ENCODE results near the gene PKP4.
"Not testable (repeated sequence)": the region's sequence is repeated elsewhere in the genome, so short reads cannot be mapped to it uniquely, and the experiment has no call there.

PKP4 gene, protein sequence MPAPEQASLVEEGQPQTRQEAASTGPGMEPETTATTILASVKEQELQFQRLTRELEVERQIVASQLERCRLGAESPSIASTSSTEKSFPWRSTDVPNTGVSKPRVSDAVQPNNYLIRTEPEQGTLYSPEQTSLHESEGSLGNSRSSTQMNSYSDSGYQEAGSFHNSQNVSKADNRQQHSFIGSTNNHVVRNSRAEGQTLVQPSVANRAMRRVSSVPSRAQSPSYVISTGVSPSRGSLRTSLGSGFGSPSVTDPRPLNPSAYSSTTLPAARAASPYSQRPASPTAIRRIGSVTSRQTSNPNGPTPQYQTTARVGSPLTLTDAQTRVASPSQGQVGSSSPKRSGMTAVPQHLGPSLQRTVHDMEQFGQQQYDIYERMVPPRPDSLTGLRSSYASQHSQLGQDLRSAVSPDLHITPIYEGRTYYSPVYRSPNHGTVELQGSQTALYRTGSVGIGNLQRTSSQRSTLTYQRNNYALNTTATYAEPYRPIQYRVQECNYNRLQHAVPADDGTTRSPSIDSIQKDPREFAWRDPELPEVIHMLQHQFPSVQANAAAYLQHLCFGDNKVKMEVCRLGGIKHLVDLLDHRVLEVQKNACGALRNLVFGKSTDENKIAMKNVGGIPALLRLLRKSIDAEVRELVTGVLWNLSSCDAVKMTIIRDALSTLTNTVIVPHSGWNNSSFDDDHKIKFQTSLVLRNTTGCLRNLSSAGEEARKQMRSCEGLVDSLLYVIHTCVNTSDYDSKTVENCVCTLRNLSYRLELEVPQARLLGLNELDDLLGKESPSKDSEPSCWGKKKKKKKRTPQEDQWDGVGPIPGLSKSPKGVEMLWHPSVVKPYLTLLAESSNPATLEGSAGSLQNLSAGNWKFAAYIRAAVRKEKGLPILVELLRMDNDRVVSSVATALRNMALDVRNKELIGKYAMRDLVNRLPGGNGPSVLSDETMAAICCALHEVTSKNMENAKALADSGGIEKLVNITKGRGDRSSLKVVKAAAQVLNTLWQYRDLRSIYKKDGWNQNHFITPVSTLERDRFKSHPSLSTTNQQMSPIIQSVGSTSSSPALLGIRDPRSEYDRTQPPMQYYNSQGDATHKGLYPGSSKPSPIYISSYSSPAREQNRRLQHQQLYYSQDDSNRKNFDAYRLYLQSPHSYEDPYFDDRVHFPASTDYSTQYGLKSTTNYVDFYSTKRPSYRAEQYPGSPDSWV
- long read RNA-seq, donor 1, full-length matches to known transcripts, result 5 of 10 reads
- long read RNA-seq, donor 1, partial matches to known transcripts, result 5 of 10 reads
- long read RNA-seq, donor 1, other reads (novel, unspliced or antisense), result 0 of 10 reads
- long read RNA-seq, donor 2, partial matches to known transcripts, result 5 of 7 reads
- long read RNA-seq, donor 2, other reads (novel, unspliced or antisense), result 0 of 7 reads
- long read RNA-seq, donor 3, partial matches to known transcripts, result 0 of 3 reads
- long read RNA-seq, donor 3, other reads (novel, unspliced or antisense), result 0 of 3 reads
- long read RNA-seq, donor 4, full-length matches to known transcripts, result 19 of 29 reads
- long read RNA-seq, donor 4, partial matches to known transcripts, result 10 of 29 reads
- long read RNA-seq, donor 4, other reads (novel, unspliced or antisense), result 0 of 29 reads
- long read RNA-seq, donor 5, full-length matches to known transcripts, result 5 of 172 reads
- long read RNA-seq, donor 5, partial matches to known transcripts, result 167 of 172 reads
- long read RNA-seq, donor 5, other reads (novel, unspliced or antisense), result 0 of 172 reads
- long read RNA-seq, donor 6, full-length matches to known transcripts, result 7 of 12 reads
- long read RNA-seq, donor 6, partial matches to known transcripts, result 5 of 12 reads
- long read RNA-seq, donor 6, other reads (novel, unspliced or antisense), result 0 of 12 reads
- long read RNA-seq, donor 7, transcript PKP4-212 (3 exons, 452 nt), result major isoform, 7 of 55 reads
- long read RNA-seq, donor 7, partial matches to known transcripts, result 44 of 55 reads
- long read RNA-seq, donor 7, other reads (novel, unspliced or antisense), result 0 of 55 reads
- long read RNA-seq, donor 8, transcript PKP4-212 (3 exons, 452 nt), result major isoform, 5 of 13 reads
- long read RNA-seq, donor 8, partial matches to known transcripts, result 5 of 13 reads
- long read RNA-seq, donor 8, other reads (novel, unspliced or antisense), result 0 of 13 reads

DNA sequence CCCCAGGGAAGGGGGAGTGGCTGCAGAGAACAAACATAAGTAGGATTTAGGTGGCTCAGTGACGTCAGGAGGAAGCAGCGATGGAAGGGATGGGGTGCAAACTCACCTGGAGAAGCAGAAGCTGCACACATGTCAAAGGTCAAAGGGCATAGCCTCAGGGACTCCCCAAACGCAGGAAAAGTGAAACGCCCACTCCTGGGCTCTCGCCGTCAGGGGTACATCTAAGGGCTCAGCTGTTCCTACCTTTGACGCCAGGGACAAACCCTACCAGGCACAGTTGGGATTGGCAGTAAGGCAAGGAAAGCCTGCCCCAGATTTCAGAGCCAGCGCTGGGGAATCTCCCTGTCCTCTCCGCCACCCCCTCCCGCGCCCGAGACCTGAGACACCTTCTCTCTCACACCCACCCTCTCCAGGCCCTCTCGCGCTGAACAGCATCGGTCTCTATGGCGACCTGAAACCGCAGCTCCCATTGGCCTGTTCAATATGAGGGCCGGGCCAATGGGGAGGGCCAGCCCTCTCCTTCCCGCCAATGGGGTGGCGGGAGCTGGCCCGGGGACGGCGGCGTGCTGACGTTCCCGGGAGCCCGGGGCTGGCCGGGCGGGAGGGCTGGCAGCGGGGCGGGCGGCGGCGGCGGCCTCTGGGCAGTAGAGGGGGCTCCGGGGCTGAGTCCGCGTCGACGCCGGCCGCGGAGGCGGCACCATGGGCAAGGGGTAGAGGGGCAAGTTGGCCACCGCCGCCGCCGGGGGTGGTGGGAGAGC is at the start of gene PKP4, which contains the start of gene CCDC148:
Gene PKP4, plus strand, starts transcription at position 644 of the 758 bp plus-strand sequence. CDS start 76,233 bp downstream, outside the sequence.
Gene CCDC148, minus strand, starts transcription at position 445 of the 758 bp plus-strand sequence. Its CDS starts 314 bp downstream, at position 131.
- peak; percentile 82 for DNase-seq

DNA sequence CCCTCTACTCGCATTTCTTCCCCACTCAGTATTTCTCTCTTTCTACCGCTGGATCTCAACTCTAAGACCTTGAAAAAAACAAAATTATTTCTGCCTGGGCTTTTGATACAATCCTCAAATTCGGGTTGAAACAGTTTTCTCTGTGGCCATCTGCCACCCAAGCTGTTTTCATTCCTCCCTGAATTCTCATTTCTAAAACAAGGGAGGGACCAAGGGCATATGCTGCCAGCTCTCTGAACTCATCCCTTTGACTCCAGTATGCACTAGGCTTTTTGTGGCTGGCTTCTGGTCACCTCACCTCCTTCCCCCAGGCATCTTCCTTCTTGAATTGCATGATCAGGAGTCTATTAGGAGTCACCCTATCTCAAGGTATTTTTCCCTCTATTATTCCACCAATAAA is 49.7 kb upstream of the PKP4 start:
- DNase-seq, result no peak

DNA sequence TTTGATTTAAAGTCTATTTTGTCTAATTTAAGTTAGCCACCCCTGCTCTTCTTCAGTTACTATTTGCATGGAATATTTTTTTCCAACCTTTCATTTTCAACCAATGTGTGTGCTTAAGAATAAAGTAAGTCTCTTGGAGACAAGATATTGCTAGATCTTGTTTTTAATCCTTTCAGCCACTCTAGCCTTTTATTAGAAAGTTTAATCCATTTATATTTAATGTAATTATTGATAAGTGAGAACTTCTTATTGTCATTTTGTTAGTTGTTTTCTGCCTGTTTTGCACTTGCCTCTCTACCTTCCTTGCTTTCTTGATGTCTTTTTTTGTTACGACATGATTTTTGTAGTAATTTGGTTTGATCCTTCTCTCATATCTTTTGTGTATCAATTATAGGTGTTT is 46.6 kb upstream of the PKP4 start:
- DNase-seq, result no peak

DNA sequence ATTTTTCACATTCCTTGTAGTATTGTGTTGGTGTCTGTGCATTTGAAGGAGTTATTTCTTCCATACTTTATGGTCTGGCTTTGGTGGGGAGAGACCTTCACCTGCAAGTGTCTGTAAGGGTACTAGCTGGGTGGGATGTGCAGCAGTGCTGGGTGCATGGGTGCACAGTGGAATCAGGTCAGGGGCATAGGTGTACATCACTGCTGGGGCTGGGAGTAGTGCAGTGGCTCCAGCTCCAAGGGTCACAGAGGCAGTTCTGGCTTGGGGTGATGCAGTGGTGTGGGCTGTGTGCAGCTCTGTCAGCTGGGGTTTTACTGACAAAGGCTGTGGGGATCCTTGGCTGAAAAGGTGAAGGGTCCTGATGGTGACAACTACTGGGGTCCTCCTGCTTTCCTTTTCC is 45.0 kb upstream of the PKP4 start:
- no peak for DNase-seq

DNA sequence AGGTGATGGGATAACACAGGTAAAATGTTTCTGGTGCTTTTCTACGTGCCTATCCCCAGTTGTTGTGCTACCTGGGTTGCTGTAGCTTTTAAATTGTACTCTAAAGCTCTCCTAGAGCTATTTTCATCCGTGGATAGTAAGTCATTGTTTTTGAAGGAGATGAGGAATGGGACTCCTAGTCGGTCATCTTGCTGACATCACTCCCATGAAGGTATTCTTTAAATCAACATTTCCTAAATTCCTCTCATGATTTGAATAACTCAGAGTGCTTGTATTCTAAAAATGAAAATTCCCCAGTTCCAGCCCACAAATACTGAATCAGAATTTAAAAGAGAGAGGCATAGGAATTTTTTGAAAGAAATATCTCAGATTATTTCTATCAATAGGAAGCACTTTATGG is 44.5 kb upstream of the PKP4 start:
- DNase-seq, result no peak

DNA sequence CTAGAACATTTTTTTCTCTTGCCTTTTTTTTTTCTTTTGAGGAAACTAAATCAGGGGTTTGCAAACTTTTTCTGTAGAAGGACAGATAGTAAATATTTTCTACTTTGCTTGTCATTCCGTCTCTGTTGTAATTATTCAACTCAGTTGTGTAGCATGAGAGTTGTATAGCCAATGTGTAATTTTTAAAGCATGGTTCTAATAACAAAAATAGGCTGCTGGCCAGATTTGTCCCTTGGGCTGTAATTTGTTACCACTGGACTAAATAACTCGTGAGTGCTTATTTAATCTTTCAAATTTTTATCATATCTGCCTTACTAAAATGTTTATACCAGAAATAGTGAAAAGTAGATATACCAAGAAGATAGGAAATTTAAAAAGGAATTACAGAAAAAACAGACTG is 43.2 kb upstream of the PKP4 start:
- no peak for DNase-seq

DNA sequence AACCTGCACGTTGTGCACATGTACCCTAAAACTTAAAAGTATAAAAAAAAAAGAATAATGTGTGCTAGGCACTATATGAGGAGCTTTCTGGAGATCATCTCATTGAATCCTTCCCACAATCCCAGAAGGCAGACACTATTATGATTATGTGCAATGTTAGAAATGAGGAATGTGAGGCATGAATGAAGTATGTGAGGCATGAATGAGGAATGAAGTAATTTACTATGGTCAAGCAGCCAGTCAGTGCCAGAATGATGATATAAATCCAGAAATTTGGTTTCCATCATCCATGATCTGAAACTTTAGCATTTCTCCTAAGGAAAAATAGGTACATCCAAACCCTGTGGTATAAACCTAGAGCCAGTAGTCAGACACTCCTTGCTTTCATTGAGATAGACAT is 42.2 kb upstream of the PKP4 start:
- DNase-seq, result no peak

DNA sequence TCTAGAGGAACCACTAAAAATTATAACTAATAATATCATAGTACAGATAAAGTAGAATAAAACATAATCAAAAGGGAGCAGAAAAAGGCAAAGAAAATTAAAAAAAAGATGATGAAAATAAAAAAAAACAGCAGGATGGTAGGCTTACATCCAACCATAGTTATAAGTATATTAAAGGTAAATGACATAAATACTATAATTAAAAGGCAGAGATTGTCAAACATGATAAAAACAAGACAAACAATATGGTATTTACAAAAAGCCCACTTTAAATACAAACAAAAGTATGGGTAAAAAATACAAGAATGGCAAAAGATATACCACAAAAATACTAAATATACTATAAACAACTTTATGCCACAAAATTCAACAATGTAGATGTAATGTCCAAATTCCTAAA is 24.6 kb upstream of the PKP4 start:
- DNase-seq, result no peak

DNA sequence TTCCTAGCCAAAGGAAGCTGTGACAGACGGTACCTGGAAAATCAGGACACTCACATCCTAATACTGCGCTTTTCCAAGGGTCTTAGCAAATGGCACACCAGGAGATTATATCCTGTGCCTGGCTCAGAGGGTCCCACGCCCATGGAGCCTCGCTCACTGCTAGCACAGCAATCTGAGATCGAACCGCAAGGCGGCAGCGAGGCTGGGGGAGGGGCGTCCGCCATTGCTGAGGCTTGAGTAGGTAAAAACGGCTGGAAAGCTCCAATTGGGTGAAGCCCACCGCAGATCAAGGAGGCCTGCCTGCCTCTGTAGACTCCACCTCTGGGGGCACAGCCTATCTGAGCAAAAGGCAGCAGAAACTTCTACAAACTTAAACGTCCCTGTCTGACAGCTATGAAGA is 23.0 kb upstream of the PKP4 start:
- DNase-seq, result not testable (repeated sequence)

DNA sequence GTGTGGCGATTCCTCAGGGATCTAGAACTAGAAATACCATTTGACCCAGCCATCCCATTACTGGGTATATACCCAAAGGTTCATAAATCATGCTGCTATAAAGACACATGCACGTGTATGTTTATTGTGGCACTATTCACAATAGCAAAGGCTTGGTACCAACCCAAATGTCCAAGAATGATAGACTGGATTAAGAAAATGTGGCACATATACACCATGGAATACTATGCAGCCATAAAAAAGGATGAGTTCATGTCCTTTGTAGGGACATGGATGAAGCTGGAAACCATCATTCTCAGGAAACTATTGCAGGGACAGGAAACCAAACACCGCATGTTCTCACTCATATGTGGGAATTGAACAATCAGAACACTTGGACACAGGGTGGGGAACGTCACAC is 17.7 kb upstream of the PKP4 start:
- not testable (repeated sequence) for DNase-seq

DNA sequence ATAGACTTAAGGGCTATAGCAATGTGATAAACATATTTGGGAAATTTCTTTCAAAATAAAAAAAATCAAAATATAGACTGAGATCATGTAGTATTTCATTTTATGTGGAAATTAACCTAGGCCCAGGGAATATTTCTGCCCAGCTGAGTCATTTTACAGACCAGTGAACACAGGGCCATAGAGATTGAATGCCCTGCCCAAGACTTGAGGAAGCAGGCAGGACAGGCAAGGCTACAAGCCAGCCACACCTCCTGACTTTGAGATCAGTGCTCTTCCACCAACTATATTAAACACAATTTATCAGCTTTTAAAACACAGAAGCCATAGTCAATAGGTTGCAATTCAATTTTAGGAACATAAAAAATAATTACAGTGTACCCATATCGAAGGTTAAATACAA is 13.1 kb upstream of the PKP4 start:
- DNase-seq, result no peak

DNA sequence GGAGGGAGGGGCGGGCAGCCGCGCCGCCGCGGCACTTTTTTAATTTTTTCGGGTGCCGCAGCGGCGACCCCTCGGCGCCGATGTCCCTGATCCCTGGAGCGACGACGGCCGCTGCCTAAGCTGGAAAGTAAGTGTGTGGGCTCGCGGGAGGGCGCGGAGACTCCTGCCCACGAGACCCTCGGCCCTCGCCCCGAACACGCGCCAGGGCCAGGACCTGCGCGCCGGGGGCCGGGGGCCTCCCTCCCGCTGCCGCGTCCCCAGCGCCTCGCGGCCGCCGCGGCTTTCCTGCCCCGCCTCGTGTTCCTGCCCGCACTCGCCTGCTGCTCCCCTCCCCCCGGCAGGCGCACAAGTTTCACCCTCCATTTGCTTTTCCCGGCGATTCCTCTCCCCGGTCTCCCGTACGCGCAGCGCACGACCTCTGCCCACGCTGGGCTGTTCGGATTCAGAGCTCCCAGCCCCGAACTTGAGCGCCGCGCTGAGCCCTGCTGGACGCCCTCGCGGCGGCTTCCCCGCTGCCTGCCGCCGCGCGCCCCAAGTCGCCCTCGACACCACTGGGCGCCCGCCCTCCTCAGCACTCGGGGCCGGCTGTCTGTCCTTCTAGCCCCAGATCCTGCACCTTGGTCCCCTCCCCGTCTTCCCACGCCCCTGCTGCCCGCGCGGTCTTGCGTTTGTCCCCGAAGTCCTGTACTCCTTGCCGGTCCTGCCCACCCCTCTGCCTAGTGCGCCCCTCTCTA is 507 bp downstream of the PKP4 start:
- DNase-seq, result peak; percentile 96

DNA sequence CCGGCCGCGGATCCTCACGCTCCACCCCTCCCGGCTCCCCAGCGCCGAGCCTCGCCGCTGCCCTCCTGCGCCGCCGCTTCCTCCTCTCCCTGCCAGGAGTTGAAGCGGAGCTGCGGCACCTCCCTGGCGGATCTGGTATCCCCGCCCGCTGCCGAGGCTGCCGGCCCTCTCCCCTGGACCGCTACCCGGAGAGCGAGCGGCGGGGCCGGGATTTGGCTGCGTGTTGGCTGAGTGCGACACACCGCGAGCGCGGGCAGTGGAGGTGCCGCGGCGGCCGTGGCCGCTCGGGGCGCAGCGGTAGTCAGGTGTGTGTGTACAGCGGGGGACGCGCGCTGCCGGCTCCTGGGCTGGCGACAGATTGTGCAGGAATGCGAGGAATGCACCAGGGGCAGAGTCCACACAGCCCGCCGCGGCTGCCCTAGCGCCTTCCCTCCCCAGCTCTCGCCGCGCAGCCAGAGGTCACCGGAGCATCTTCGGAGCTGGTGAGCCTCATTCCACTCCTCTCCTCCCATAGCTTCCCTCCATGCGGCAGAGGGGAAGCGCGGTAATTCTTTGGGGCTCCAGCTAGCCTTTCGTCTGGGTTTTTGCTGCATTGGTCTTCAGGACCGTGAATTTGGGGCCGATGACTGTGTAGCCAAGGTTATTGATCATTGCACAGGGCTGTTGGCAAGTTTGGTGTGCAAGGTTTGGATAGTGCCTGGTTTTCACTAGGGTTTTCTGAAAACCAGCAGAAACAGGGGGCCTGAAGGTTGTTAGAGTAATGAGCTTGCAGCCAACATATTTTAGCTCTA is 1.3 kb downstream of the PKP4 start:
- DNase-seq, result no peak

DNA sequence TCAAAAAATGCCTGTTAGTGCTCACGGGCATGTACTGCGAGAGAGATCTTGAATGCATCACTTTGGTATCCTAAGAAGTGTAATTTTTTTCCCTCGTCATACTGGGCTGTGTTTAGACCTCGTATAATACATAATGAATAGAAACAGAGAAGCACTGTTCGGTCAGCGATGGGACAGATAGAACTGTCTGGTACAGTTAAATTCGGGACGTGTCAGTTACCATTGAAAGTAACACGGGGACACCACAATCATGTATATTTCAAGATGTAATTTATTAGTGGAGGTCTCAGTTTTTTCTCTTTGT is 1.8 kb downstream of the PKP4 start:
- DNase-seq, result no peak

DNA sequence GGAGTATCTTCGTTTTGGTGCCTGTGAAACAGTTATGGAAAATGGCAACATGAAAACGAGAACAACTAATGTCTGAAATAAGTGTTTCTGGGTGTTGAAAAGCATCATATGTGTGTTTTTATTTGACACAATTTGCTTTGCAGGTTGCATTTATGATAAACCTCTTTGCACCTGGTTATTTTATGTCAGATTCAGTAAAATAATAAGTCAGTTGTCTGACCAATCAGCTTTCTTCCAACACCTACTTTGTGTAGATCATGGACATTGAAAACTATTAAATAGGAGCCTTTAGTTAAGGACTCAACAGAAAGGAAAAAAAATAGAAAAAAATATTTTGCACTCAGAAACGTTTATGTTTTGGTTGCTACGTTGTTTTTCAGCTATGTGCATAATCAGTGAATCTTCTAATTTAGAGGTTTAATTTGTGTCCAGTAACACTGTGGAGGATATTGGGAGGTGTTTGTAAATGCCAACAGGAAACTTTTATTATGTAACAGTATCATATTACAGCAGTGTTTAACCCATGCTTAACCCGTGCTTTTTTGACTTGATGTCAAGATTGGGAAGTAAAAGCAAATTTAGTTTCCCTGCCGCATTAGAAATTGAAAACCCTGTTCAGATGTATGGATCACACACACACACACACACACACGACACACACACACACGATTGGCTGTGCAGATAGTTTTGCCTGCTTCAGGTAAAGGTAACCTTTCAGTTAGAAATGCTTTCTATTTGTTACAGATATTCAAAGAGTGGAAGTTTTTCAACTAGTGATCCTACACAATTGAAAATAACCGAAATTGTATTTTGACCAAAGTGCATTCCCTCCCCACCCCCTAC is 2.6 kb downstream of the PKP4 start:
- DNase-seq, result peak; percentile 35

DNA sequence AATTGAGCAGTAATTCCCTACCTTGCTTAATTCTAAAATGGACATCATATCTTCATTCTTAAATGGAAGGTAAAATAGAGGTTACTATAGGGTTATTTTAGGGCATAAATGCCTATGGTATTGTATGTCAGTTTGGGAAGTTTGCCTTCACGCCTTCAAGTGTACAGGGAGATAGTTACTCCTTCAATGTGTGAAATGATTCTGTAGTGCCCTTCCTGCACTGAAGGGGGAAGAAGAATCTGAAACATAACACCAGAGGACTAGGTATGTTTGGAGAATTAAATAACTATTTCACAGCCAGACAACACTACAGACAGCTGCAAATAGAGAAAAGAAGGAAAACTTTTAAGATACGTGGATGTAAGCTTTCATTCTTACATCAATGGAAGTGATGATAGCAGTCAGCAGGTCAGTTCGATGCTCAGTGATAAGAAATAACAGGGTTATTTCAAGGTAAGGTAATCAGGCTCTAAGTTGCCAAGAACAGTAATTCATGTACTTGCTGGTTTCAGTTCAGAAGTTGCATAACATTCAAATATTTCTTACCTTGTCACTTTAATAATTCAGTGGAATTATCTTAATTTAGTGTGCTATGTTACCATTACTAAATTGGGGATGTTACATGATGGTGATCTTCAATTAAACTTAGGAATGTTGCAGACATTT is 4.0 kb downstream of the PKP4 start:
- DNase-seq, result no peak

Data from right kidney (tissue), 9 donors.